IMR-90 (cell line): Measurements from ENCODE around the gene GFRA4. TPM values are rescaled to one million over a fixed set of nuclear protein-coding genes. Genes with fewer than 3 reads are reported as not detected.

ENCODE experiments used
- ATAC-seq: fragments of 200-7000 bp; cut with Tn5 transposase; 2 replicates; pipeline ENCODE4 v1.9.1; 2020; ENCODE audit warnings: low read depth, mild to moderate bottlenecking, moderate library complexity
- BruUV-seq: library from RNA; stranded (reverse); fragments of 400-500 nt; replicated peaks from 2 replicates; lab custom pipeline; 2021; lab: Mats Ljungman, UMichigan
- CTCF ChIA-PET: fragments of 300-600 bp; formaldehyde crosslinking; extraction: SDS; loops from one replicate; lab custom pipeline; 2021; ENCODE audit warnings: antibody characterized with exemption; lab: Yijun Ruan, JAX
- POLR2A ChIA-PET: fragments of 300-600 bp; sonication (Branson Sonifier 250); formaldehyde crosslinking; loops from one replicate; lab custom pipeline; 2022; ENCODE audit warnings: antibody characterized with exemption; ENCODE audit not compliant: unreplicated experiment; lab: Charles Lee
- DNase-seq: peaks from one replicate; pipeline ENCODE4 v3.0.0; 2013
- H2AFZ ChIP-seq: replicated peaks from 2 replicates; pipeline ENCODE3; 2013; ENCODE audit warnings: low read length, mild to moderate bottlenecking; ENCODE audit not compliant: poor library complexity
- H2AK5ac ChIP-seq: 2 replicates; pipeline ENCODE4 v1.6.1; 2013; ENCODE audit warnings: low read depth, low read length, inconsistent platforms
- H2AK9ac ChIP-seq: replicated peaks from 2 replicates; pipeline ENCODE3; 2013; ENCODE audit warnings: mild to moderate bottlenecking, low read depth, low read length, moderate library complexity; ENCODE audit not compliant: poor library complexity
- H2BK120ac ChIP-seq: 2 replicates; pipeline ENCODE4 v1.6.1; 2013; ENCODE audit warnings: low read depth, low read length, inconsistent platforms
- H2BK15ac ChIP-seq: 3 replicates; pipeline ENCODE4 v1.6.1; 2013; ENCODE audit warnings: low read depth, low read length, inconsistent platforms
- H2BK20ac ChIP-seq: 2 replicates; pipeline ENCODE4 v1.6.1; 2013; ENCODE audit warnings: low read depth, mild to moderate bottlenecking, inconsistent platforms, low read length, moderate library complexity
- H2BK5ac ChIP-seq: 2 replicates; pipeline ENCODE4 v1.6.1; 2013; ENCODE audit warnings: mild to moderate bottlenecking, low read depth, low read length, inconsistent platforms; ENCODE audit not compliant: poor library complexity, severe bottlenecking
- H3K14ac ChIP-seq: replicated peaks from 2 replicates; pipeline ENCODE4 v1.6.1; 2013; ENCODE audit warnings: low read depth, low read length, inconsistent platforms
- H3K18ac ChIP-seq: 2 replicates; pipeline ENCODE4 v1.6.1; 2013; ENCODE audit warnings: low read depth, low read length, control low read depth
- H3K23ac ChIP-seq: 2 replicates; pipeline ENCODE4 v1.6.1; 2013; ENCODE audit warnings: low read depth, low read length, inconsistent platforms
- H3K27ac ChIP-seq: 2 replicates; pipeline ENCODE4 v1.5.1; 2013; ENCODE audit warnings: mild to moderate bottlenecking, control low read depth, low read length; ENCODE audit not compliant: insufficient read depth
- H3K27me3 ChIP-seq: 2 replicates; pipeline ENCODE4 v1.6.1; 2013; ENCODE audit warnings: low read length; ENCODE audit not compliant: control insufficient read depth, insufficient read depth
- H3K36me3 ChIP-seq: 2 replicates; pipeline ENCODE4 v1.6.1; 2013; ENCODE audit warnings: low read length, mixed read lengths; ENCODE audit not compliant: control insufficient read depth, insufficient read depth
- H3K4ac ChIP-seq: 2 replicates; pipeline ENCODE4 v1.6.1; 2013; ENCODE audit warnings: low read depth, low read length, inconsistent platforms
- H3K4me1 ChIP-seq: 2 replicates; pipeline ENCODE4 v1.6.1; 2013; ENCODE audit warnings: low read length, mixed read lengths; ENCODE audit not compliant: control insufficient read depth, insufficient read depth
- H3K4me2 ChIP-seq: 2 replicates; pipeline ENCODE4 v1.6.1; 2013; ENCODE audit warnings: low read depth, mild to moderate bottlenecking, control low read depth, low read length, moderate library complexity
- H3K4me3 ChIP-seq: 2 replicates; pipeline ENCODE4 v1.5.1; 2013; ENCODE audit warnings: low read depth, mild to moderate bottlenecking, control low read depth, low read length, moderate library complexity; ENCODE audit not compliant: insufficient read depth
- H3K56ac ChIP-seq: 2 replicates; pipeline ENCODE4 v1.6.1; 2013; ENCODE audit warnings: low read length, inconsistent platforms; ENCODE audit not compliant: insufficient read depth; ENCODE audit errors: extremely low read depth
- H3K79me1 ChIP-seq, 2 experiments: 2 replicates each; pipeline ENCODE4 v1.6.1; 2013; ENCODE audit warnings: low read length in 2 of 2, inconsistent platforms in 1 of 2, low read depth in 1 of 2
- H3K9ac ChIP-seq: 2 replicates; pipeline ENCODE4 v1.6.1; 2013; ENCODE audit warnings: low read depth, low read length, control low read depth
- H3K9me1 ChIP-seq: 2 replicates; pipeline ENCODE4 v1.6.1; 2013; ENCODE audit warnings: low read length, inconsistent platforms; ENCODE audit not compliant: insufficient read depth
- H3K9me3 ChIP-seq: 2 replicates; pipeline ENCODE4 v1.6.1; 2013; ENCODE audit warnings: low read length; ENCODE audit not compliant: control insufficient read depth, insufficient read depth
- H4K20me1 ChIP-seq: 2 replicates; pipeline ENCODE4 v1.6.1; 2013; ENCODE audit warnings: low read length, inconsistent platforms; ENCODE audit not compliant: insufficient read depth
- H4K5ac ChIP-seq: 2 replicates; pipeline ENCODE4 v1.6.1; 2013; ENCODE audit warnings: mild to moderate bottlenecking, low read depth, low read length, control low read depth
- H4K8ac ChIP-seq, 2 experiments: 2 replicates each; pipeline ENCODE4 v1.6.1; 2013; ENCODE audit warnings: low read depth in 2 of 2, low read length in 2 of 2, control low read depth in 1 of 2, inconsistent platforms in 1 of 2
- H4K91ac ChIP-seq: 2 replicates; pipeline ENCODE4 v1.6.1; 2013; ENCODE audit warnings: low read depth, low read length, inconsistent platforms; ENCODE audit not compliant: insufficient read depth
- CHD1 ChIP-seq: IDR thresholded peaks from 2 replicates; pipeline ENCODE4 v1.6.1; 2012; ENCODE audit warnings: low read depth, low read length, improper control_type of control experiment
- CTCF ChIP-seq: conservative IDR thresholded peaks from 2 replicates; pipeline ENCODE4 v1.5.1; 2012; ENCODE audit warnings: mild to moderate bottlenecking, low read depth, low read length, improper control_type of control experiment
- ELK1 ChIP-seq: fragments of 150-350 bp; IDR thresholded peaks from 2 replicates; pipeline ENCODE4 v1.6.1; 2016; ENCODE audit warnings: low read depth, mild to moderate bottlenecking, low read length, moderate library complexity, borderline replicate concordance
- MAFK ChIP-seq: IDR thresholded peaks from 2 replicates; pipeline ENCODE4 v1.6.1; 2012; ENCODE audit warnings: low read depth, low read length, improper control_type of control experiment
- USF2 ChIP-seq: fragments of 150-350 bp; IDR thresholded peaks from 2 replicates; pipeline ENCODE4 v1.6.1; 2017; ENCODE audit warnings: mild to moderate bottlenecking, antibody characterized with exemption, low read length, low read depth
- WGBS, 2 experiments: methylation state at CpG; one replicate each; pipeline versions ENCODE4 v1.1.5 to v1.1.7; 2013; ENCODE audit warnings: missing lambda C conversion rate in 2 of 2; ENCODE audit not compliant: insufficient read length in 1 of 2; ENCODE audit errors: extremely low coverage in 2 of 2; 5-methylcytosine and 5-hydroxymethylcytosine counted together
- dilution Hi-C: fragments of 300-500 bp; cut with HindIII; formaldehyde crosslinking; loops from one replicate; pipeline ENCODE4 v1.14.3; 2018; ENCODE audit warnings: low sequenced_read_pairs; ENCODE audit not compliant: unreplicated experiment
- in situ Hi-C: fragments of 300-500 bp; cut with MboI; formaldehyde crosslinking; loops from 3 replicates; pipeline ENCODE4 v1.14.3; 2019; ENCODE audit warnings: low sequenced_read_pairs, inconsistent platforms, mixed read lengths
- intact Hi-C: fragments of 100-400 bp; cut with micrococcal nuclease; formaldehyde crosslinking; loops from 2 replicates; pipeline ENCODE4 v1.10.0; 2022
- polyA plus RNA-seq, 3 experiments: library from polyadenylated mRNA; depleted of rRNA; stranded (reverse); fragments of >200 nt; gene quantifications; 2 replicates each; pipeline ENCODE4 v1.2.3, GENCODE V29; 2012; ENCODE audit warnings: low replicate concordance in 1 of 3
- total RNA-seq: library from RNA; depleted of rRNA; stranded (reverse); fragments of >200 nt; gene quantifications from 2 replicates; pipeline ENCODE4 v1.2.3, GENCODE V29; 2012

The GFRA4 gene
- total and polyA plus RNA-seq, 2 of the 4 experiments (the other 2 are of a cell fraction): not detected

GRCh38 chr20:3692706-3693294 is 29.6 kb upstream of the GFRA4 start:
- H3K4me3 ChIP-seq: no peak overlapping the region
- CTCF ChIA-PET: no interaction called here
- H3K4ac ChIP-seq: no peak overlapping the region
- H3K56ac ChIP-seq: no peak overlapping the region
- H4K8ac ChIP-seq: no peak overlapping the region
- no peak overlapping the region for H2BK120ac ChIP-seq
- H3K79me1 ChIP-seq: no peaks in the 10 kb centered on the region
- H4K5ac ChIP-seq: no peak overlapping the region
- H3K27ac ChIP-seq: no peak overlapping the region
- H3K18ac ChIP-seq: no peak overlapping the region
- no peaks in the 10 kb centered on the region for H3K9me1 ChIP-seq
- H4K20me1 ChIP-seq: no peaks in the 10 kb centered on the region
- no peak overlapping the region for H2AK5ac ChIP-seq
- H2BK15ac ChIP-seq: no peak overlapping the region
- no peak for DNase-seq
- TF ChIP-seq MAFK: no peak
- TF ChIP-seq CHD1: no peak
- no peak for TF ChIP-seq USF2
- TF ChIP-seq ELK1: no peak
- TF ChIP-seq CTCF: no peak
- in situ Hi-C loops (no loop called here), dilution Hi-C loops (no loop called here), intact Hi-C loops (no loop called here)
- no peak overlapping the region for H3K4me2 ChIP-seq
- no peak overlapping the region for H2AFZ ChIP-seq
- H4K91ac ChIP-seq: no peak overlapping the region
- H3K9me3 ChIP-seq: peaks cover 4% of the 10 kb centered on the region; the same call in 1 of the 2 replicates
- no peak overlapping the region for H2AK9ac ChIP-seq
- H2BK20ac ChIP-seq: no peak overlapping the region
- H3K4me1 ChIP-seq: no peaks in the 10 kb centered on the region
- POLR2A ChIA-PET: no interaction called here
- WGBS, 2 experiments: 74% methylated on average over 10 of the region's 23 CpGs; no CpG with 5 or more reads in 1 of the 2 experiments
- H3K14ac ChIP-seq: no peak overlapping the region
- H3K23ac ChIP-seq: no peak overlapping the region
- BruUV-seq: no TSS peak
- H3K27me3 ChIP-seq: peaks cover 13% of the 10 kb centered on the region; the same call in 1 of the 2 replicates
- H2BK5ac ChIP-seq: no peak overlapping the region
- no peak overlapping the region for H3K9ac ChIP-seq
- no peak for ATAC-seq
- H3K36me3 ChIP-seq: no peaks in the 10 kb centered on the region
